ENCODE data around the gene RASGEF1C.

- no peak for TF ChIP-seq CTCF (IDR thresholded peaks at IDR 0.05)
- no peak for TF ChIP-seq POLR2A (IDR thresholded peaks at IDR 0.05)
Measured at GRCh38 chr5:180162304-180162661, 46.7 kb downstream of the RASGEF1C start.
